ENCODE data around the gene SLC22A23.

DNA sequence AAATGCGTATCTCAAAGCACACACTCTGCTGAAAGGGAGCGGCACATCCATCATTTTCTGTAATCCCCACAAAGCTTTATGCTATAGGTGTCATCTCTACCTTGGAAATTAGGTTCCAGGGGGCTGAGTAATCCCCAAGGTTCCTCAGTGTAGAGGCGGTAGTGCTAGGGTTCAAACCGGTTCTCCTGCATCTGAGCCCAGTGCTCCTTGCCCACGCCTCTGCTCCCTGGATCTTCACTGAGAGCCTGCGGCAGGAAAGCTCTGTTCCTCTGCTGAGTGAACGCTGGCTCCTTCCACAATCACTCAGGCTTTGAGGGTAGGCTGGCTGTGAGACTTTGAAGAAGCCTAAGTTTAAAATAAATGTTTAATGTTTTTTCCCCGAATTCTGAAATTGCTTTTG lies 24.9 kb downstream of the SLC22A23 start:
- TF ChIP-seq, protein P1, sequence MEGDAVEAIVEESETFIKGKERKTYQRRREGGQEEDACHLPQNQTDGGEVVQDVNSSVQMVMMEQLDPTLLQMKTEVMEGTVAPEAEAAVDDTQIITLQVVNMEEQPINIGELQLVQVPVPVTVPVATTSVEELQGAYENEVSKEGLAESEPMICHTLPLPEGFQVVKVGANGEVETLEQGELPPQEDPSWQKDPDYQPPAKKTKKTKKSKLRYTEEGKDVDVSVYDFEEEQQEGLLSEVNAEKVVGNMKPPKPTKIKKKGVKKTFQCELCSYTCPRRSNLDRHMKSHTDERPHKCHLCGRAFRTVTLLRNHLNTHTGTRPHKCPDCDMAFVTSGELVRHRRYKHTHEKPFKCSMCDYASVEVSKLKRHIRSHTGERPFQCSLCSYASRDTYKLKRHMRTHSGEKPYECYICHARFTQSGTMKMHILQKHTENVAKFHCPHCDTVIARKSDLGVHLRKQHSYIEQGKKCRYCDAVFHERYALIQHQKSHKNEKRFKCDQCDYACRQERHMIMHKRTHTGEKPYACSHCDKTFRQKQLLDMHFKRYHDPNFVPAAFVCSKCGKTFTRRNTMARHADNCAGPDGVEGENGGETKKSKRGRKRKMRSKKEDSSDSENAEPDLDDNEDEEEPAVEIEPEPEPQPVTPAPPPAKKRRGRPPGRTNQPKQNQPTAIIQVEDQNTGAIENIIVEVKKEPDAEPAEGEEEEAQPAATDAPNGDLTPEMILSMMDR (IDR thresholded peaks at IDR 0.05): no peak
- TF ChIP-seq POLR2A (IDR thresholded peaks at IDR 0.05): no peak
- no peak for TF ChIP-seq EP300 (IDR thresholded peaks at IDR 0.05)
